Activated naive CD4-positive, alpha-beta T cell treated with anti-CD3 and anti-CD28 coated beads for 36 hours (primary cell): ENCODE measurements around the gene SULT2A1. TPM values are rescaled to one million over a fixed set of nuclear protein-coding genes. Genes with fewer than 3 reads are reported as not detected.
A peak's percentile ranks its signal among the peaks of the same experiment; 100 is the strongest.
"Not testable (repeated sequence)": the region's sequence is repeated elsewhere in the genome, so short reads cannot be mapped to it uniquely, and the experiment has no call there.

ENCODE experiments used
- CTCF ChIA-PET: fragments of 350-600 bp; sonication (Branson Sonifier 250); formaldehyde crosslinking; loops from one replicate; lab custom pipeline; 2021; ENCODE audit warnings: antibody characterized with exemption; lab: Charles Lee
- DNase-seq: peaks from one replicate; pipeline ENCODE4 v3.0.0-alpha.2; 2020
- H3K27ac Mint-ChIP-seq: one replicate; pipeline ENCODE4 v1.8.0; 2021; ENCODE audit warnings: mild to moderate bottlenecking, mixed read lengths
- H3K27me3 Mint-ChIP-seq: one replicate; pipeline ENCODE4 v1.8.0; 2021; ENCODE audit warnings: low read depth, mixed read lengths
- H3K36me3 Mint-ChIP-seq: one replicate; pipeline ENCODE4 v1.8.0; 2021; ENCODE audit warnings: low read depth, mixed read lengths
- H3K4me1 Mint-ChIP-seq: one replicate; pipeline ENCODE4 v1.8.0; 2021; ENCODE audit warnings: low read depth, mixed read lengths
- H3K4me3 Mint-ChIP-seq: one replicate; pipeline ENCODE4 v1.8.0; 2021; ENCODE audit warnings: mild to moderate bottlenecking, moderate library complexity, mixed read lengths
- H3K9me3 Mint-ChIP-seq: one replicate; pipeline ENCODE4 v1.8.0; 2021; ENCODE audit warnings: mixed read lengths
- intact Hi-C: fragments of 100-400 bp; cut with micrococcal nuclease; formaldehyde crosslinking; loops from one replicate; pipeline ENCODE4 v1.15.1; 2023
- total RNA-seq, 2 experiments: library from RNA; stranded (reverse); gene quantifications; one replicate each; pipeline ENCODE4 v1.2.3, GENCODE V29; 2021

Gene SULT2A1
- total RNA-seq, 2 experiments from 2014 or later, result not detected

- H3K4me3 Mint-ChIP-seq, intact Hi-C loops, H3K9me3 Mint-ChIP-seq, DNase-seq, H3K36me3 Mint-ChIP-seq, H3K27ac Mint-ChIP-seq: not testable (repeated sequence)
- Mint-ChIP-seq H3K4me1 (peaks cover 11% of the 10 kb centered on the region), H3K27me3 (peaks cover 18% of the 10 kb centered on the region)
- CTCF ChIA-PET, result interaction anchor here (1.5 kb wide), 1 partner anchor 11 kb away, joined by 4 read pairs; no protein-coding TSS in a partner anchor
Measured at GRCh38 chr19:47858231-47858630, 27.9 kb downstream of the SULT2A1 start.

GRCh38 chr19:47854459-47854858, 31.7 kb downstream of the SULT2A1 start:
- intact Hi-C loops, result no loop called here
- Mint-ChIP-seq H3K27ac (no peak overlapping the region), H3K4me3 (no peak overlapping the region), H3K36me3 (no peaks in the 10 kb centered on the region), H3K27me3 (peaks cover 29% of the 10 kb centered on the region), H3K9me3 (no peaks in the 10 kb centered on the region), H3K4me1 (peaks cover 16% of the 10 kb centered on the region)
- CTCF ChIA-PET, result interaction anchor here (0.6 to 1.6 kb wide), 2 partner anchors 10 to 147 kb away, joined by 3 to 5 read pairs; no protein-coding TSS in a partner anchor
- DNase-seq, result no peak

GRCh38 chr19:47853003-47853402, 33.1 kb downstream of the SULT2A1 start:
- Mint-ChIP-seq H3K9me3 (no peaks in the 10 kb centered on the region), H3K4me3 (no peak overlapping the region), H3K27ac (no peak overlapping the region), H3K36me3 (no peaks in the 10 kb centered on the region), H3K4me1 (peaks cover 21% of the 10 kb centered on the region), H3K27me3 (peaks cover 38% of the 10 kb centered on the region)
- CTCF ChIA-PET, result interaction anchor here (0.6 to 1.7 kb wide), 4 partner anchors 10 to 267 kb away, joined by 3 to 6 read pairs (median 4); no protein-coding TSS in a partner anchor
- DNase-seq, result no peak
- intact Hi-C loops, result no loop called here

GRCh38 chr19:47848823-47849473, 37.2 kb downstream of the SULT2A1 start:
- peak; percentile 67 for DNase-seq
- H3K27me3 Mint-ChIP-seq, result peaks cover 41% of the 10 kb centered on the region

GRCh38 chr19:47848425-47848822, 37.7 kb downstream of the SULT2A1 start:
- CTCF ChIA-PET, result interaction anchor here (0.7 to 1.4 kb wide), 5 partner anchors 15 to 877 kb away, joined by 3 to 8 read pairs (median 3); no protein-coding TSS in a partner anchor
- intact Hi-C loops, result no loop called here
- no peak overlapping the region for H3K4me3 Mint-ChIP-seq

More at GRCh38 chr19:47848823-47849473, 37.2 kb downstream of the SULT2A1 start:
- Mint-ChIP-seq H3K9me3 (no peaks in the 10 kb centered on the region), H3K4me1 (peaks cover 14% of the 10 kb centered on the region), H3K36me3 (no peaks in the 10 kb centered on the region), H3K4me3 (peak overlapping the region; percentile 44), H3K27ac (no peak overlapping the region)
- CTCF ChIA-PET, result interaction anchor here (0.7 to 1.4 kb wide), 6 partner anchors 15 to 877 kb away, joined by 3 to 8 read pairs (median 4); no protein-coding TSS in a partner anchor
- intact Hi-C loops, result no loop called here

GRCh38 chr19:47842941-47843340, 43.2 kb downstream of the SULT2A1 start:
- H3K27ac Mint-ChIP-seq, result no peak overlapping the region
- peaks cover 10% of the 10 kb centered on the region for H3K27me3 Mint-ChIP-seq
- no peaks in the 10 kb centered on the region for H3K9me3 Mint-ChIP-seq
- no peak for DNase-seq
- no peaks in the 10 kb centered on the region for H3K36me3 Mint-ChIP-seq
- CTCF ChIA-PET, result interaction anchor here (1.1 kb wide), 1 partner anchor 26 kb away, joined by 3 read pairs; no protein-coding TSS in a partner anchor
- no peaks in the 10 kb centered on the region for H3K4me1 Mint-ChIP-seq
- H3K4me3 Mint-ChIP-seq, result no peak overlapping the region
- intact Hi-C loops, result no loop called here

More at GRCh38 chr19:47848425-47848822, 37.7 kb downstream of the SULT2A1 start:
- Mint-ChIP-seq H3K4me1 (peaks cover 10% of the 10 kb centered on the region), H3K9me3 (no peaks in the 10 kb centered on the region), H3K27ac (no peak overlapping the region), H3K27me3 (peaks cover 39% of the 10 kb centered on the region), H3K36me3 (no peaks in the 10 kb centered on the region)
- DNase-seq, result no peak

GRCh38 chr19:47839913-47840312, 46.2 kb downstream of the SULT2A1 start:
- Mint-ChIP-seq H3K27me3 (peaks cover 7% of the 10 kb centered on the region), H3K36me3 (no peaks in the 10 kb centered on the region), H3K4me1 (no peaks in the 10 kb centered on the region), H3K27ac (no peak overlapping the region), H3K9me3 (no peaks in the 10 kb centered on the region), H3K4me3 (no peak overlapping the region)
- no peak for DNase-seq
- CTCF ChIA-PET, result interaction anchor here (0.6 to 1.1 kb wide), 4 partner anchors 10 to 100 kb away, joined by 3 to 5 read pairs (median 4); no protein-coding TSS in a partner anchor
- intact Hi-C loops, result no loop called here

GRCh38 chr19:47839411-47839810, 46.7 kb downstream of the SULT2A1 start:
- Mint-ChIP-seq H3K4me3 (no peak overlapping the region), H3K9me3 (no peaks in the 10 kb centered on the region), H3K27me3 (peaks cover 7% of the 10 kb centered on the region), H3K27ac (no peak overlapping the region), H3K4me1 (no peaks in the 10 kb centered on the region), H3K36me3 (no peaks in the 10 kb centered on the region)
- no peak for DNase-seq
- intact Hi-C loops, result no loop called here
- CTCF ChIA-PET, result interaction anchor here (0.6 to 1.0 kb wide), 2 partner anchors 10 to 11 kb away, joined by 3 read pairs; no protein-coding TSS in a partner anchor

- Mint-ChIP-seq H3K9me3 (no peaks in the 10 kb centered on the region), H3K27me3 (no peaks in the 10 kb centered on the region), H3K27ac (no peak overlapping the region), H3K4me3 (no peak overlapping the region), H3K4me1 (no peaks in the 10 kb centered on the region), H3K36me3 (no peaks in the 10 kb centered on the region)
- CTCF ChIA-PET, result interaction anchor here (0.6 kb wide), 1 partner anchor 128 kb away, joined by 4 read pairs; no protein-coding TSS in a partner anchor
- DNase-seq, result no peak
- intact Hi-C loops, result no loop called here
Measured at GRCh38 chr19:47836038-47836437, 50.1 kb downstream of the SULT2A1 start.

GRCh38 chr19:47832723-47833122, 53.4 kb downstream of the SULT2A1 start:
- Mint-ChIP-seq H3K9me3 (no peaks in the 10 kb centered on the region), H3K4me3 (no peak overlapping the region), H3K4me1 (no peaks in the 10 kb centered on the region), H3K36me3 (no peaks in the 10 kb centered on the region), H3K27me3 (no peaks in the 10 kb centered on the region), H3K27ac (no peak overlapping the region)
- CTCF ChIA-PET, result interaction anchor here (0.8 kb wide), 1 partner anchor 510 kb away, joined by 3 read pairs; no protein-coding TSS in a partner anchor
- no peak for DNase-seq
- intact Hi-C loops, result no loop called here

GRCh38 chr19:47826800-47827199, 59.3 kb downstream of the SULT2A1 start:
- Mint-ChIP-seq H3K9me3 (no peaks in the 10 kb centered on the region), H3K4me3 (no peak overlapping the region), H3K27me3 (no peaks in the 10 kb centered on the region), H3K4me1 (no peaks in the 10 kb centered on the region), H3K27ac (no peak overlapping the region), H3K36me3 (no peaks in the 10 kb centered on the region)
- no peak for DNase-seq
- CTCF ChIA-PET, result interaction anchor here (0.7 kb wide), 1 partner anchor 12 kb away, joined by 5 read pairs; no protein-coding TSS in a partner anchor
- intact Hi-C loops, result no loop called here

GRCh38 chr19:47824396-47824795, 61.7 kb downstream of the SULT2A1 start:
- Mint-ChIP-seq H3K9me3 (no peaks in the 10 kb centered on the region), H3K27me3 (peaks cover 12% of the 10 kb centered on the region), H3K27ac (no peak overlapping the region), H3K4me3 (no peak overlapping the region), H3K4me1 (no peaks in the 10 kb centered on the region), H3K36me3 (no peaks in the 10 kb centered on the region)
- CTCF ChIA-PET, result interaction anchor here (0.7 kb wide), 1 partner anchor 18 kb away, joined by 3 read pairs; no protein-coding TSS in a partner anchor
- DNase-seq, result no peak
- intact Hi-C loops, result no loop called here
